Fibroblast of skin of right quadriceps (primary cell): Measurements from ENCODE around the gene PRR36.

ENCODE experiments used
- DNase-seq: peaks from one replicate; pipeline ENCODE4 v3.0.0-alpha.2; 2013

The PRR36 gene

GRCh38 chr19:7858109-7858770 lies 15.9 kb downstream of the PRR36 start:
- no peak for DNase-seq

GRCh38 chr19:7857727-7858108 lies 16.5 kb downstream of the PRR36 start:
- DNase-seq: no peak

- DNase-seq: no peak
These were observed 17.2 kb downstream of the PRR36 start for GRCh38 chr19:7856679-7857663.

GRCh38 chr19:7856109-7856591 lies 18.0 kb downstream of the PRR36 start:
- no peak for DNase-seq

- no peak for DNase-seq
These were observed 18.6 kb downstream of the PRR36 start for GRCh38 chr19:7855426-7856108.

GRCh38 chr19:7853770-7854128 lies 20.4 kb downstream of the PRR36 start:
- DNase-seq: no peak

- peak; percentile 45 for DNase-seq
These were observed 21.1 kb downstream of the PRR36 start for GRCh38 chr19:7852851-7853769.

GRCh38 chr19:7851623-7852500 lies 22.3 kb downstream of the PRR36 start:
- no peak for DNase-seq

- DNase-seq: no peak
These were observed 23.1 kb downstream of the PRR36 start for GRCh38 chr19:7850945-7851622.

- no peak for DNase-seq
These were observed 24.0 kb downstream of the PRR36 start for GRCh38 chr19:7850000-7850813.

- DNase-seq: no peak
These were observed 24.6 kb downstream of the PRR36 start for GRCh38 chr19:7849631-7849999.

- no peak for DNase-seq
These were observed 25.3 kb downstream of the PRR36 start for GRCh38 chr19:7848779-7849457.

GRCh38 chr19:7847664-7848063 lies 26.5 kb downstream of the PRR36 start:
- no peak for DNase-seq

- DNase-seq: no peak
These were observed 28.0 kb downstream of the PRR36 start for GRCh38 chr19:7846155-7846646.

GRCh38 chr19:7845390-7846154 lies 28.6 kb downstream of the PRR36 start:
- no peak for DNase-seq

GRCh38 chr19:7844951-7845350 lies 29.2 kb downstream of the PRR36 start:
- no peak for DNase-seq

- DNase-seq: no peak
These were observed 29.8 kb downstream of the PRR36 start for GRCh38 chr19:7844405-7844804.

- DNase-seq: no peak
These were observed 30.7 kb downstream of the PRR36 start for GRCh38 chr19:7843521-7843920.
